ENCODE data around the gene PRKN.

Gene PRKN

GRCh38 chr6:162705736-162706135 is 21.8 kb downstream of the PRKN start:
- Histone ChIP-seq H4K20me1 (ENCODE audit: insufficient read depth, low read length) (no peaks in the 10 kb centered on the region), H3K79me2 (ENCODE audit: low read length) (no peaks in the 10 kb centered on the region), H3K27me3 (ENCODE audit: low read depth, low read length) (no peaks in the 10 kb centered on the region), H3K27ac (ENCODE audit: low read length) (no peak overlapping the region), H3K9ac (ENCODE audit: low read length) (no peak overlapping the region), H3K4me3 (ENCODE audit: low read length) (no peak overlapping the region), H3K36me3 (replicated peaks; ENCODE audit: low read depth, low read length) (no peaks in the 10 kb centered on the region), H3K4me1 (ENCODE audit: low read length) (no peaks in the 10 kb centered on the region), H3K4me2 (ENCODE audit: low read length) (no peak overlapping the region), H2AFZ (ENCODE audit: low read depth, low read length) (no peak overlapping the region), H3K9me3 (ENCODE audit: insufficient read depth, low read length) (no peaks in the 10 kb centered on the region)
- no peak for TF ChIP-seq CTCF (IDR thresholded peaks at IDR 0.05; ENCODE audit: low read depth, low read length)
- TF ChIP-seq EZH2phosphoT487 (IDR thresholded peaks at IDR 0.05; ENCODE audit: low read depth), result no peak

GRCh38 chr6:162704001-162704400 is 23.6 kb downstream of the PRKN start:
- TF ChIP-seq CTCF (IDR thresholded peaks at IDR 0.05; ENCODE audit: low read depth, low read length) (no peak), EZH2phosphoT487 (IDR thresholded peaks at IDR 0.05; ENCODE audit: low read depth) (no peak)
- Histone ChIP-seq H3K4me2 (ENCODE audit: low read length) (no peak overlapping the region), H3K27me3 (ENCODE audit: low read depth, low read length) (no peaks in the 10 kb centered on the region), H3K9me3 (ENCODE audit: insufficient read depth, low read length) (no peaks in the 10 kb centered on the region), H3K4me1 (ENCODE audit: low read length) (no peaks in the 10 kb centered on the region), H3K36me3 (replicated peaks; ENCODE audit: low read depth, low read length) (no peaks in the 10 kb centered on the region), H4K20me1 (ENCODE audit: insufficient read depth, low read length) (no peaks in the 10 kb centered on the region), H2AFZ (ENCODE audit: low read depth, low read length) (no peak overlapping the region), H3K27ac (ENCODE audit: low read length) (no peak overlapping the region), H3K79me2 (ENCODE audit: low read length) (no peaks in the 10 kb centered on the region), H3K4me3 (ENCODE audit: low read length) (no peak overlapping the region), H3K9ac (ENCODE audit: low read length) (no peak overlapping the region)

GRCh38 chr6:162702446-162702845 is 25.1 kb downstream of the PRKN start:
- Histone ChIP-seq H3K4me3 (ENCODE audit: low read length) (no peak overlapping the region), H3K9ac (ENCODE audit: low read length) (no peak overlapping the region), H4K20me1 (ENCODE audit: insufficient read depth, low read length) (no peaks in the 10 kb centered on the region), H3K4me1 (ENCODE audit: low read length) (no peaks in the 10 kb centered on the region), H3K27me3 (ENCODE audit: low read depth, low read length) (no peaks in the 10 kb centered on the region), H3K27ac (ENCODE audit: low read length) (no peak overlapping the region), H2AFZ (ENCODE audit: low read depth, low read length) (no peak overlapping the region), H3K36me3 (replicated peaks; ENCODE audit: low read depth, low read length) (no peaks in the 10 kb centered on the region), H3K4me2 (ENCODE audit: low read length) (no peak overlapping the region), H3K9me3 (ENCODE audit: insufficient read depth, low read length) (no peaks in the 10 kb centered on the region), H3K79me2 (ENCODE audit: low read length) (no peaks in the 10 kb centered on the region)
- no peak for TF ChIP-seq CTCF (IDR thresholded peaks at IDR 0.05; ENCODE audit: low read depth, low read length)
- no peak for TF ChIP-seq EZH2phosphoT487 (IDR thresholded peaks at IDR 0.05; ENCODE audit: low read depth)

GRCh38 chr6:162701551-162701950 is 26.0 kb downstream of the PRKN start:
- H2AFZ ChIP-seq (ENCODE audit: low read depth, low read length), result no peak overlapping the region

More at GRCh38 chr6:162701551-162701950, 26.0 kb downstream of the PRKN start:
- H3K27me3 ChIP-seq (ENCODE audit: low read depth, low read length), result no peaks in the 10 kb centered on the region
- H3K9me3 ChIP-seq (ENCODE audit: insufficient read depth, low read length), result no peaks in the 10 kb centered on the region
- no peak overlapping the region for H3K4me2 ChIP-seq (ENCODE audit: low read length)
- no peak overlapping the region for H3K9ac ChIP-seq (ENCODE audit: low read length)
- TF ChIP-seq EZH2phosphoT487 (IDR thresholded peaks at IDR 0.05; ENCODE audit: low read depth) (no peak), CTCF (IDR thresholded peaks at IDR 0.05; ENCODE audit: low read depth, low read length) (no peak)
- no peaks in the 10 kb centered on the region for H3K79me2 ChIP-seq (ENCODE audit: low read length)
- H3K36me3 ChIP-seq (replicated peaks; ENCODE audit: low read depth, low read length), result no peaks in the 10 kb centered on the region
- no peak overlapping the region for H3K27ac ChIP-seq (ENCODE audit: low read length)
- no peaks in the 10 kb centered on the region for H4K20me1 ChIP-seq (ENCODE audit: insufficient read depth, low read length)
- H3K4me3 ChIP-seq (ENCODE audit: low read length), result no peak overlapping the region
- no peaks in the 10 kb centered on the region for H3K4me1 ChIP-seq (ENCODE audit: low read length)

Data from OCI-LY3 (cell line).